ENCODE results near the gene PREP. TPM values are rescaled to one million over a fixed set of nuclear protein-coding genes. Genes with fewer than 3 reads are reported as not detected.
"Not testable (repeated sequence)": the region's sequence is repeated elsewhere in the genome, so short reads cannot be mapped to it uniquely, and the experiment has no call there.

The PREP gene
- total RNA-seq, 1 donor from 2014 or later, result 25.2 TPM

- TF ChIP-seq CTCF (IDR thresholded peaks at IDR 0.05; ENCODE audit: borderline replicate concordance), result no peak
- H3K27me3 ChIP-seq (ENCODE audit: low read depth), result no peaks in the 10 kb centered on the region
Measured at GRCh38 chr6:105345506-105345905, 57.4 kb downstream of the PREP start.

GRCh38 chr6:105344881-105345370, 58.0 kb downstream of the PREP start:
- Histone ChIP-seq H3K27ac (replicated peaks) (peak overlapping the region; percentile 65), H3K4me3 (no peak overlapping the region), H3K9me3 (replicated peaks) (peaks cover 4% of the 10 kb centered on the region), H3K4me1 (peaks cover 17% of the 10 kb centered on the region), H3K27me3 (ENCODE audit: low read depth) (no peaks in the 10 kb centered on the region), H3K36me3 (peaks cover 13% of the 10 kb centered on the region)
- TF ChIP-seq CTCF (IDR thresholded peaks at IDR 0.05; ENCODE audit: borderline replicate concordance), result no peak
- intact Hi-C loops (cut with micrococcal nuclease), result no loop called here
- no peak for DNase-seq

More at GRCh38 chr6:105345506-105345905, 57.4 kb downstream of the PREP start:
- Histone ChIP-seq H3K4me1 (peaks cover 17% of the 10 kb centered on the region), H3K36me3 (peaks cover 14% of the 10 kb centered on the region), H3K4me3 (no peak overlapping the region), H3K9me3 (replicated peaks) (peaks cover 4% of the 10 kb centered on the region), H3K27ac (replicated peaks) (peak overlapping the region; percentile 65)
- DNase-seq, result no peak
- intact Hi-C loops (cut with micrococcal nuclease), result no loop called here

- H3K4me3 ChIP-seq; H3K27ac ChIP-seq (replicated peaks); intact Hi-C loops (cut with micrococcal nuclease); DNase-seq; H3K36me3 ChIP-seq; H3K4me1 ChIP-seq; H3K27me3 ChIP-seq (ENCODE audit: low read depth); H3K9me3 ChIP-seq (replicated peaks): not testable (repeated sequence)
Measured at GRCh38 chr6:105338350-105338983, 64.4 kb downstream of the PREP start.

- peaks cover 7% of the 10 kb centered on the region for H3K4me1 ChIP-seq
- intact Hi-C loops (cut with micrococcal nuclease), result no loop called here
- no peak for DNase-seq
- H3K36me3 ChIP-seq, result peaks cover 10% of the 10 kb centered on the region
- H3K27ac ChIP-seq (replicated peaks), result no peak overlapping the region
- H3K4me3 ChIP-seq, result no peak overlapping the region
- no peaks in the 10 kb centered on the region for H3K9me3 ChIP-seq (replicated peaks)
- no peak for TF ChIP-seq CTCF (IDR thresholded peaks at IDR 0.05; ENCODE audit: borderline replicate concordance)
- no peaks in the 10 kb centered on the region for H3K27me3 ChIP-seq (ENCODE audit: low read depth)
Measured at GRCh38 chr6:105336986-105337385, 65.9 kb downstream of the PREP start.

GRCh38 chr6:105332576-105332975, 70.3 kb downstream of the PREP start:
- Histone ChIP-seq H3K4me3 (no peak overlapping the region), H3K9me3 (replicated peaks) (no peaks in the 10 kb centered on the region), H3K36me3 (peaks cover 27% of the 10 kb centered on the region), H3K27me3 (ENCODE audit: low read depth) (no peaks in the 10 kb centered on the region), H3K27ac (replicated peaks) (no peak overlapping the region), H3K4me1 (peaks cover 26% of the 10 kb centered on the region)
- no peak for TF ChIP-seq CTCF (IDR thresholded peaks at IDR 0.05; ENCODE audit: borderline replicate concordance)
- DNase-seq, result no peak
- intact Hi-C loops (cut with micrococcal nuclease), result no loop called here

GRCh38 chr6:105331927-105332326, 71.0 kb downstream of the PREP start:
- DNase-seq, result no peak
- Histone ChIP-seq H3K4me1 (peaks cover 29% of the 10 kb centered on the region), H3K9me3 (replicated peaks) (no peaks in the 10 kb centered on the region), H3K27me3 (ENCODE audit: low read depth) (no peaks in the 10 kb centered on the region), H3K27ac (replicated peaks) (no peak overlapping the region), H3K4me3 (no peak overlapping the region), H3K36me3 (peaks cover 29% of the 10 kb centered on the region)
- intact Hi-C loops (cut with micrococcal nuclease), result no loop called here
- no peak for TF ChIP-seq CTCF (IDR thresholded peaks at IDR 0.05; ENCODE audit: borderline replicate concordance)
